Stimulated activated CD8-positive, alpha-beta memory T cell treated with anti-CD3 and anti-CD28 coated beads, Interleukin-12 subunit alpha, Interleukin-12 subunit beta, amount 100 ng/mL, for 24 hours (primary cell): Measurements from ENCODE around the gene SLC35A5.

Experiments
- DNase-seq: peaks from one replicate; pipeline ENCODE4 v3.0.0-alpha.2; 2020; ENCODE audit errors: extremely low read depth

SLC35A5 gene

DNA sequence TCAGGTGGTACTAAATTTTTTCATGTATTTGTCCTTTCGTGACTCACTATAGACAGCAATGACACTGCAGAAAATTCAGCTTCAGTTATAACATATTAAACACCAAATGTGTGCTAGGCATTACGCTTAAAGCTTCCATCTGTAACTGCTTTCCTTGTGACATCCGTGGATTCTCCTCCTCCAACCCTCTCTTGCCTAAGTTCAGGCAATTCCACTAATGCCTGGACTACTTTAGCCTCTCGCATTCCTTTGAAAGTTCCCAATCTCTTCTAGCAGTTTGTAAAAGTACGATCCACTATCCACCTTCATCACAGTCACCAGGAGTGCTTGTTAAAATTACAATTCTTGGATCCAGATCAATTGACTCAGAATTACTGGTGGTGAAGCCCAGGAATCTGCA is 61.4 kb downstream of the SLC35A5 start:
- no peak for DNase-seq

DNA sequence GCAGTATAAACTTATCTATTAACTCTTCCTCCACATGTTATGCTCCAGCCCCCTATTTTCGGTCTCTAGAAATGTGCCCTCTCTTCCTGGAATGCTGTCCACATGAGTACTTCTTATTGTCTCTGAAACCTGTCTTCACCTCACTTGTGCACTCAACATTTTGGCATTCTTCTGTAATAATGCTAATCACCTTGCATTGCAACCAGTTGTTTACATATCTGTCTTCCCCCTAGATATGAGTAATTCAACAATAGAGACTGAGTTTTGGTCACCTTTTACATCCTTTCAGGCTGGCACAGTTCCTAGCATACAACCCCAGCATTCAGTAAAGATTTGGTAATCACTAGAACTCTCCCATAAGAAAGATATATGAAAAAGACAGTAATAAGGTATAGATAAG is 61.9 kb downstream of the SLC35A5 start:
- no peak for DNase-seq

DNA sequence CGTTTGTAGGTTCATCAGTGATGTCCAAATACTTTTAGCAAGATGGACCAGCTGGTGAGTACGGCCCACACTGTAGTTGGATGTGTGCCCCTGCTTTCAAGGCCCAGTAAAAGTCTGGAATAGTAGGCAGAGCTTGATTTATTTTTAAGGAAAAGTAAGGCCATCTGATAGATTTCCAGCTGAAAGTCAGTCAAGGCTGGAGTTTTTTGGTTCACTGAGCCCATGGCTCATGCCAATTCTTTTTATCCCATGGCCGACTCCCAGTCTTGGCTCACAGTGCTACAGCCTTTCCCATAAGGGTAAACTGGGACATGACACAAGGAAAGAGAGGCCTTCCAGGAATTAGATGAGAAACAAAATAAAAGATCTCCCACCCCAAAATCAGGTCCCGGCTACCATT is 65.6 kb downstream of the SLC35A5 start:
- DNase-seq = no peak

DNA sequence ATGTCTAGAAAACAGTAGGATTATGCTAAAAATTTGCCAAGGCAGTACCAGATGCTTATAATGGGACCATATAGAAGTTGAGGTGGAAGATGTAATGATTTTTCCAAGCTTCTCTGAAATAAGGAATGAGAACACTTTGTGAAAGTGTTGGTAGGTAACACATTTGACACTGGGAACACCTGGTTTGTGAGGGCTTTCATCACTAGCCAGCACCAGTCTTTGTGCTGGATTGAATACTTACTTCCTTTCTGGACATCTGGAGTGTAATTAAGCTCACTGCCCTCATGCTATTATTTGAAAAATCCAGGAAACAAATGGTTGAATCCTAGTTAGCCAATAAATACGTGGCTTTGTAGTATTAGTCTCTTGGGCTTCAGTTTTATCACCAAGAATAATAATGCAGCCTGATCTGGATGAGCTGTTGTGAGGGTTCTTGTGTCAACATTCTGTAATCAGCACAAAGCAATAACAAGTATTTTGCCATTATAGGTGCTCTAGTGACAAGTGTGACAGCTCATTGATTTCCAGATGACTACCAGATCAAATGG is 66.1 kb downstream of the SLC35A5 start:
- no peak for DNase-seq

DNA sequence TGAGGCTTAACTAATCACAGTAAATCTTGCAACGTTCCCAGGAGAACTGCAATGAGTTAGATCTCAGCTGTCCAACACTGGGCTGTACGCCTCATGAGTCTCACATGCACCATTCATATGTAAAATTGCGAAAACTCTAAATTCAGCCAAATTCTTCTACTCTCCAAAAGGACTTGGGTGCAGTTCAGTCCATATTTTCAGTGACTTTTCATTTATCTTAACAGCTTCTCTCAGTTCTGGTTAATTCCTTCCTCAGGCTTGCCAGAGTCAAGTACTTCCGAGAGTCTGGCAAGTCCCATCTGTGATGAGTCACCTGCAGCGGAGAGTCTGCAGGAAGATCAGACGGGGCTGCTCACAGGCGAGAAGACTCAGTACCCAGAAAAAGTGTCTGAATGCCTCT is 67.6 kb downstream of the SLC35A5 start:
- no peak for DNase-seq

GRCh38 chr3:112631257-112631656 is 69.4 kb downstream of the SLC35A5 start:
- no peak for DNase-seq

DNA sequence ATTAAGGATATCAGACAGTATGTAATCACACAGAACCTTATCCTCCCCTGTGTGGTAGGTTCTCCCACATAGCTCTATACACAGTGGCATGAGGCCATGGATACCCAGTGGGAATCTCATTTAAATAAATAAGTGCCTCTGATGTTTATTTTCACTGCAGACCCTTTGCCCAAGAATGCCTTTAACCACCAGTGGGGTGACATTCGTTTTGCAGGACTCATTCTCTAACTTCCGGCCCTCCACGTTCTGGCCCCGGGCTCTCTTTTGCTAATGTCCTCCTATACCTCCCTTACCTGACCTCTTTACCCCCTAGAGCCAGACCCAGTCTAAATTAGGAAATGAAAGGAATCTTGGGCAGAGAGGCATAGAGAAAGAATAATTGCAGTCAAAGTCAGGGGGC is 70.8 kb downstream of the SLC35A5 start:
- no peak for DNase-seq

- DNase-seq = no peak
Measured at GRCh38 chr3:112633191-112633590, 71.3 kb downstream of the SLC35A5 start.

- DNase-seq = no peak
Measured at GRCh38 chr3:112633757-112634156, 71.9 kb downstream of the SLC35A5 start.

DNA sequence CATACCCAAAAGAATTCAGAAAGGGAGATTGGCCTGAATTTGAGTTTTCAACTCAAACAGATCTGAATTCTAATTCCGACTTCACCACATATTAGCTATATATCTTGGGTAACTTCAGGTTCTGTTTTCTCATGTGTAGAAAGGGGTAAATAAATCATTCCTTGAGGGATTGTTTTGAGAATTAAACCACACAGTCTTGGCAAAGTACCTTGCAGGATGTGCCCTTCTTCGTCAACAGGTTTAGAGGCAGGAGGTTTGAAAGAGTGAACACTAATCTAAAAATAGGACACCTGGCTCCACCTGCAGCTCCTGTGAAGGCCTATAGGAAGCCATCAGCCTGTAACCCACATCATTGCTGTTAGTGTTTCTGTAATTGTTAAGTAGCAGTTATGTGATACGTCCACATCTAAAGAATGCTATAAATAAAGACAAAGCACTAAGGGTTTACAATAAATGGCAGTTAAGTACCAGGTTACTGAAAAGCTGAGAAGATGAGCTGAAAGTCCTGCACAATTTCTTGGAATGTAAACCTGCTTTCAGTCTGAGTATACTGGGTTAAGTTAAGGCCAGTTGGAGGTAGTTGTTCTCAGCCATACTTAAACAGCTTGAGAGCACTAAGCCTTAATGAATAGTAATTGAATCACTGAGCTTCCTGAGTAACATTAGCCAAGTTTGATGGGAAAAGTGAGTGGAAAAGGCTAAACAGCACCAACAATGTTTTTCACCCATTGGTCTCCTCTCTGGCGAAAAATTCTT is 73.1 kb downstream of the SLC35A5 start:
- no peak for DNase-seq
